Loucy (cell line): Measurements from ENCODE around the gene HOXC12.

Experiments used
- H2AFZ ChIP-seq: fragments of 200-600 bp; sonication (generic); 2 replicates; pipeline ENCODE4 v1.6.0; 2016; ENCODE audit warnings: antibody characterized with exemption, mild to moderate bottlenecking, low read length, moderate library complexity
- H3F3A ChIP-seq: fragments of 200-600 bp; 2 replicates; pipeline ENCODE4 v1.6.0; 2016; ENCODE audit warnings: antibody characterized with exemption, low read depth, mild to moderate bottlenecking
- H3K27me3 ChIP-seq: fragments of 200-600 bp; sonication (generic); 2 replicates; pipeline ENCODE4 v1.6.1; 2014; ENCODE audit warnings: low read length, mild to moderate bottlenecking; ENCODE audit not compliant: insufficient read depth, poor library complexity, severe bottlenecking
- H3K36me3 ChIP-seq: fragments of 200-600 bp; sonication (generic); 2 replicates; pipeline ENCODE4 v1.6.1; 2016; ENCODE audit warnings: low read length; ENCODE audit not compliant: insufficient read depth
- H3K4me1 ChIP-seq: fragments of 200-600 bp; sonication (generic); 2 replicates; pipeline ENCODE4 v1.5.1; 2014; ENCODE audit warnings: low read length, mild to moderate bottlenecking; ENCODE audit not compliant: insufficient read depth, poor library complexity, severe bottlenecking
- H3K4me2 ChIP-seq: fragments of 200-600 bp; sonication (generic); 2 replicates; pipeline ENCODE4 v1.6.0; 2014; ENCODE audit warnings: antibody characterized with exemption, low read length, low read depth, mild to moderate bottlenecking; ENCODE audit not compliant: poor library complexity, severe bottlenecking
- H3K4me3 ChIP-seq: fragments of 200-600 bp; sonication (generic); 2 replicates; pipeline ENCODE4 v1.5.1; 2014; ENCODE audit warnings: low read length, mild to moderate bottlenecking, mixed read lengths; ENCODE audit not compliant: poor library complexity, severe bottlenecking
- H3K79me2 ChIP-seq: fragments of 200-600 bp; sonication (generic); 2 replicates; pipeline ENCODE4 v1.6.1; 2014; ENCODE audit warnings: low read length; ENCODE audit not compliant: insufficient read depth
- H3K9ac ChIP-seq: fragments of 200-600 bp; sonication (generic); 2 replicates; pipeline ENCODE4 v1.6.0; 2014; ENCODE audit warnings: mild to moderate bottlenecking, low read depth, low read length, moderate library complexity; ENCODE audit not compliant: poor library complexity, severe bottlenecking
- H3K9me2 ChIP-seq: fragments of 200-600 bp; sonication (generic); replicated peaks from 2 replicates; pipeline ENCODE4 v1.6.1; 2016; ENCODE audit warnings: low read depth, low read length, mixed read lengths
- H3K9me3 ChIP-seq: fragments of 200-600 bp; sonication (generic); 2 replicates; pipeline ENCODE4 v1.6.1; 2014; ENCODE audit warnings: mild to moderate bottlenecking, antibody characterized with exemption, low read length, low read depth; ENCODE audit not compliant: insufficient read depth
- H4K20me1 ChIP-seq: fragments of 200-600 bp; sonication (generic); 2 replicates; pipeline ENCODE4 v1.6.0; 2014; ENCODE audit warnings: antibody characterized with exemption, low read length, mild to moderate bottlenecking; ENCODE audit not compliant: insufficient read depth, poor library complexity, severe bottlenecking
- CTCF ChIP-seq: fragments of 200-600 bp; sonication (generic); conservative IDR thresholded peaks from 2 replicates; pipeline ENCODE4 v1.5.1; 2014; ENCODE audit warnings: mild to moderate bottlenecking, antibody characterized with exemption, low read length
- EZH2phosphoT487 ChIP-seq: fragments of 200-600 bp; IDR thresholded peaks from 2 replicates; pipeline ENCODE4 v1.6.1; 2018; ENCODE audit warnings: antibody characterized with exemption, mild to moderate bottlenecking, moderate library complexity, borderline replicate concordance

Gene HOXC12

GRCh38 chr12:54005531-54005852, 50.8 kb downstream of the HOXC12 start:
- Histone ChIP-seq H3K79me2 (no peaks in the 10 kb centered on the region), H3K4me2 (no peak overlapping the region), H3K9me2 (no peaks in the 10 kb centered on the region), H3K4me3 (no peak overlapping the region), H3K36me3 (no peaks in the 10 kb centered on the region), H3K9ac (no peak overlapping the region), H3K4me1 (peaks cover 4% of the 10 kb centered on the region), H3K9me3 (no peaks in the 10 kb centered on the region), H4K20me1 (no peaks in the 10 kb centered on the region), H3F3A (no peaks in the 10 kb centered on the region), H3K27me3 (no peaks in the 10 kb centered on the region), H2AFZ (no peak overlapping the region)
- TF ChIP-seq EZH2phosphoT487 (no peak), CTCF (no peak)

- no peak overlapping the region for H3K4me3 ChIP-seq
- no peak overlapping the region for H3K9ac ChIP-seq
- no peaks in the 10 kb centered on the region for H3K9me2 ChIP-seq
- no peaks in the 10 kb centered on the region for H3F3A ChIP-seq
- H3K4me1 ChIP-seq, result peaks cover 9% of the 10 kb centered on the region
- H3K9me3 ChIP-seq, result no peaks in the 10 kb centered on the region
- TF ChIP-seq EZH2phosphoT487 (no peak), CTCF (peak; percentile 93)
- no peak overlapping the region for H2AFZ ChIP-seq
- H3K4me2 ChIP-seq, result peak overlapping the region; percentile 43
- H3K79me2 ChIP-seq, result no peaks in the 10 kb centered on the region
- no peaks in the 10 kb centered on the region for H3K36me3 ChIP-seq
- no peaks in the 10 kb centered on the region for H3K27me3 ChIP-seq
- H4K20me1 ChIP-seq, result no peaks in the 10 kb centered on the region
These were observed 51.3 kb downstream of the HOXC12 start for GRCh38 chr12:54005853-54006558.

GRCh38 chr12:54006559-54007220, 52.0 kb downstream of the HOXC12 start:
- H3K27me3 ChIP-seq, result no peaks in the 10 kb centered on the region
- no peak overlapping the region for H2AFZ ChIP-seq
- no peaks in the 10 kb centered on the region for H4K20me1 ChIP-seq
- peak overlapping the region; percentile 43 for H3K4me2 ChIP-seq
- no peak overlapping the region for H3K4me3 ChIP-seq
- no peaks in the 10 kb centered on the region for H3K9me3 ChIP-seq
- peaks cover 16% of the 10 kb centered on the region for H3K4me1 ChIP-seq
- H3F3A ChIP-seq, result no peaks in the 10 kb centered on the region
- TF ChIP-seq EZH2phosphoT487 (no peak), CTCF (no peak)
- no peaks in the 10 kb centered on the region for H3K36me3 ChIP-seq
- H3K9me2 ChIP-seq, result no peaks in the 10 kb centered on the region
- H3K9ac ChIP-seq, result no peak overlapping the region
- no peaks in the 10 kb centered on the region for H3K79me2 ChIP-seq
